IMR-90 (cell line): ENCODE results near the gene DRAXIN.

Experiments used
- CEBPB ChIP-seq: IDR thresholded peaks from 2 replicates; pipeline ENCODE4 v1.6.1; 2012; ENCODE audit warnings: low read depth, low read length, improper control_type of control experiment
- CTCF ChIP-seq: conservative IDR thresholded peaks from 2 replicates; pipeline ENCODE4 v1.5.1; 2012; ENCODE audit warnings: mild to moderate bottlenecking, low read depth, low read length, improper control_type of control experiment
- ELK1 ChIP-seq: fragments of 150-350 bp; IDR thresholded peaks from 2 replicates; pipeline ENCODE4 v1.6.1; 2016; ENCODE audit warnings: low read depth, mild to moderate bottlenecking, low read length, moderate library complexity, borderline replicate concordance
- FOS ChIP-seq: fragments of 150-350 bp; IDR thresholded peaks from 2 replicates; pipeline ENCODE4 v1.6.1; 2016; ENCODE audit warnings: low read depth, low read length
- MAFK ChIP-seq: IDR thresholded peaks from 2 replicates; pipeline ENCODE4 v1.6.1; 2012; ENCODE audit warnings: low read depth, low read length, improper control_type of control experiment
- MAZ ChIP-seq: IDR thresholded peaks from 2 replicates; pipeline ENCODE4 v1.6.1; 2012; ENCODE audit warnings: low read depth, mild to moderate bottlenecking, low read length, improper control_type of control experiment, moderate library complexity, borderline replicate concordance
- MXI1 ChIP-seq: IDR thresholded peaks from 2 replicates; pipeline ENCODE4 v1.6.1; 2012; ENCODE audit warnings: low read depth, mild to moderate bottlenecking, low read length, moderate library complexity, borderline replicate concordance
- POLR2A ChIP-seq: IDR thresholded peaks from 2 replicates; pipeline ENCODE4 v1.6.1; 2012; ENCODE audit warnings: mild to moderate bottlenecking, low read depth, low read length
- RAD21 ChIP-seq: IDR thresholded peaks from 2 replicates; pipeline ENCODE4 v1.6.1; 2012; ENCODE audit warnings: low read length, improper control_type of control experiment
- RFX5 ChIP-seq: IDR thresholded peaks from 2 replicates; pipeline ENCODE4 v1.8.0; 2012; ENCODE audit warnings: low read depth, mild to moderate bottlenecking, low read length, moderate library complexity
- USF2 ChIP-seq: fragments of 150-350 bp; IDR thresholded peaks from 2 replicates; pipeline ENCODE4 v1.6.1; 2017; ENCODE audit warnings: mild to moderate bottlenecking, antibody characterized with exemption, low read length, low read depth

- TF ChIP-seq CTCF (no peak), POLR2A (no peak), MAFK (no peak), USF2 (no peak), FOS (no peak), MAZ (no peak), ELK1 (no peak), RFX5 (no peak), CEBPB (no peak), RAD21 (no peak), MXI1 (no peak)
Observed at GRCh38 chr1:11748294-11749202, 57.0 kb downstream of the DRAXIN start.
